ENCODE results near the gene SH3BGRL2.
"Not testable (repeated sequence)": the region's sequence is repeated elsewhere in the genome, so short reads cannot be mapped to it uniquely, and the experiment has no call there.

- TF ChIP-seq CTCF (conservative IDR thresholded peaks at IDR 0.05; ENCODE audit: low read depth, low read length); RFX5 (IDR thresholded peaks at IDR 0.05; ENCODE audit: low read depth, low read length); RCOR1 (IDR thresholded peaks at IDR 0.05; ENCODE audit: insufficient replicate concordance, low read length); BHLHE40 (IDR thresholded peaks at IDR 0.05; ENCODE audit: low read depth, low read length); CEBPB (IDR thresholded peaks at IDR 0.05; ENCODE audit: low read depth, low read length); POLR2A (IDR thresholded peaks at IDR 0.05; ENCODE audit: low read depth, low read length); RAD21 (IDR thresholded peaks at IDR 0.05; ENCODE audit: low read length); ELK1 (IDR thresholded peaks at IDR 0.05; ENCODE audit: borderline replicate concordance, low read depth, low read length); MXI1 (IDR thresholded peaks at IDR 0.05; ENCODE audit: borderline replicate concordance, low read depth, low read length); USF2 (IDR thresholded peaks at IDR 0.05; ENCODE audit: low read depth, low read length); MAFK (IDR thresholded peaks at IDR 0.05; ENCODE audit: low read depth, low read length): not testable (repeated sequence)
Measured at GRCh38 chr6:79745282-79745681, 114.2 kb downstream of the SH3BGRL2 start.

Measured in IMR-90 (cell line).